Effector CD8-positive, alpha-beta T cell (primary cell): ENCODE measurements around the gene AGBL3.

Source experiments
- DNase-seq: peaks from one replicate; lab custom pipeline; 2025; lab: John Stamatoyannopoulos, UW

AGBL3 gene

GRCh38 chr7:135147899-135148721 lies 161.8 kb downstream of the AGBL3 start, which contains the start of gene TMEM140:
Gene TMEM140, plus strand, starts transcription at chr7:135148072. Its CDS starts 16,370 bp downstream, at chr7:135164442.
- peak; percentile 16 for DNase-seq

- no peak for DNase-seq
Measured at GRCh38 chr7:135150072-135150782, 163.9 kb downstream of the AGBL3 start.

GRCh38 chr7:135151132-135151531 lies 164.8 kb downstream of the AGBL3 start:
- DNase-seq, result no peak

GRCh38 chr7:135151533-135151932 lies 165.2 kb downstream of the AGBL3 start:
- no peak for DNase-seq

GRCh38 chr7:135152442-135152841 lies 166.1 kb downstream of the AGBL3 start:
- no peak for DNase-seq

GRCh38 chr7:135154734-135155133 lies 168.4 kb downstream of the AGBL3 start:
- DNase-seq, result no peak

- DNase-seq, result no peak
Measured at GRCh38 chr7:135156290-135156689, 170.0 kb downstream of the AGBL3 start.

GRCh38 chr7:135158141-135158655 lies 171.9 kb downstream of the AGBL3 start:
- DNase-seq, result no peak

- no peak for DNase-seq
Measured at GRCh38 chr7:135158874-135159273, 172.6 kb downstream of the AGBL3 start.

- no peak for DNase-seq
Measured at GRCh38 chr7:135159359-135160085, 173.2 kb downstream of the AGBL3 start.

GRCh38 chr7:135160098-135160857 lies 174.0 kb downstream of the AGBL3 start:
- DNase-seq, result no peak

- no peak for DNase-seq
Measured at GRCh38 chr7:135160858-135161653, 174.7 kb downstream of the AGBL3 start.

- DNase-seq, result no peak
Measured at GRCh38 chr7:135161669-135162068, 175.4 kb downstream of the AGBL3 start.

GRCh38 chr7:135162382-135163001 lies 176.2 kb downstream of the AGBL3 start:
- no peak for DNase-seq

GRCh38 chr7:135164357-135165061 lies 178.2 kb downstream of the AGBL3 start:
- no peak for DNase-seq

GRCh38 chr7:135165862-135166261 lies 179.6 kb downstream of the AGBL3 start:
- no peak for DNase-seq

- DNase-seq, result no peak
Measured at GRCh38 chr7:135166338-135166990, 180.2 kb downstream of the AGBL3 start.

GRCh38 chr7:135167365-135167917 lies 181.1 kb downstream of the AGBL3 start:
- DNase-seq, result no peak

- no peak for DNase-seq
Measured at GRCh38 chr7:135168001-135168400, 181.7 kb downstream of the AGBL3 start.
